GM12878 (cell line): Measurements from ENCODE around the gene TXNL4A. TPM values are rescaled to one million over a fixed set of nuclear protein-coding genes. Genes with fewer than 3 reads are reported as not detected.
A peak's percentile ranks its signal among the peaks of the same experiment; 100 is the strongest.

Experiments
- ASH2L ChIP-seq: fragments of 300-600, 200-600 bp; sonication (generic); IDR thresholded peaks from 2 replicates; pipeline ENCODE4 v1.6.1; 2017; ENCODE audit warnings: low read depth, mild to moderate bottlenecking, borderline replicate concordance
- BACH1 ChIP-seq: fragments of 450-650 bp; IDR thresholded peaks from 2 replicates; pipeline ENCODE4 v1.6.1; 2017; ENCODE audit warnings: mild to moderate bottlenecking, borderline replicate concordance
- BHLHE40 ChIP-seq, 2 experiments: fragments of 450-650 bp in 1 of 2; IDR thresholded peaks; 2 replicates each; pipeline ENCODE4 v1.6.1; 2011 to 2017; ENCODE audit warnings: low read depth in 2 of 2, borderline replicate concordance in 1 of 2, improper control_type of control experiment in 1 of 2, low read length in 1 of 2, mild to moderate bottlenecking in 1 of 2
- CBFB ChIP-seq: IDR thresholded peaks from 2 replicates; pipeline ENCODE4 v1.6.1; 2016; ENCODE audit warnings: antibody characterized with exemption, low read depth
- CEBPZ ChIP-seq: fragments of 150-350 bp; IDR thresholded peaks from 2 replicates; pipeline ENCODE4 v1.6.1; 2016; ENCODE audit warnings: low read depth, low read length
- CHD2 ChIP-seq: IDR thresholded peaks from 2 replicates; pipeline ENCODE4 v1.6.1; 2011; ENCODE audit warnings: low read depth, low read length, improper control_type of control experiment, borderline replicate concordance
- CREB1 ChIP-seq: IDR thresholded peaks from 2 replicates; pipeline ENCODE4 v1.6.1; 2012; ENCODE audit warnings: low read depth, mild to moderate bottlenecking, inconsistent platforms
- DPF2 ChIP-seq: fragments of 450-650 bp; IDR thresholded peaks from 2 replicates; pipeline ENCODE4 v1.6.1; 2017; ENCODE audit warnings: mild to moderate bottlenecking
- GATAD2B ChIP-seq: fragments of 450-650 bp; conservative IDR thresholded peaks from 2 replicates; pipeline ENCODE4 v1.6.1; 2017; ENCODE audit warnings: low read depth, mild to moderate bottlenecking, moderate library complexity
- HCFC1 ChIP-seq: fragments of 150-350 bp; IDR thresholded peaks from 2 replicates; pipeline ENCODE4 v1.6.1; 2014; ENCODE audit warnings: low read length
- IKZF2 ChIP-seq, 2 experiments: fragments of 450-650 bp; IDR thresholded peaks; 2 replicates each; pipeline ENCODE4 v1.6.1; 2017; ENCODE audit warnings: mild to moderate bottlenecking in 2 of 2, moderate library complexity in 2 of 2
- MEF2A ChIP-seq: IDR thresholded peaks from 2 replicates; pipeline ENCODE4 v1.6.1; 2011; ENCODE audit warnings: low read depth, mild to moderate bottlenecking, low read length, moderate library complexity; ENCODE audit not compliant: insufficient read depth
- MEF2B ChIP-seq: fragments of 450-650 bp; IDR thresholded peaks from 2 replicates; pipeline ENCODE4 v1.6.1; 2018; ENCODE audit warnings: mild to moderate bottlenecking, moderate library complexity; ENCODE audit not compliant: partially characterized antibody, poor library complexity, severe bottlenecking
- MXI1 ChIP-seq: fragments of 150-350 bp; IDR thresholded peaks from 2 replicates; pipeline ENCODE4 v1.6.1; 2011; ENCODE audit warnings: low read depth, mild to moderate bottlenecking, inconsistent platforms, low read length, improper control_type of control experiment
- NRF1 ChIP-seq: conservative IDR thresholded peaks from 2 replicates; pipeline ENCODE4 v1.6.1; 2011; ENCODE audit warnings: mild to moderate bottlenecking, low read depth, low read length, improper control_type of control experiment
- POLR2A ChIP-seq: IDR thresholded peaks from 2 replicates; pipeline ENCODE4 v1.6.1; 2011; ENCODE audit warnings: low read depth, mild to moderate bottlenecking, low read length
- RBBP5 ChIP-seq: fragments of 200-600 bp; sonication (generic); conservative IDR thresholded peaks from 2 replicates; pipeline ENCODE4 v1.6.1; 2016
- SMARCA5 ChIP-seq: fragments of 450-650 bp; IDR thresholded peaks from 2 replicates; pipeline ENCODE4 v1.6.1; 2017; ENCODE audit warnings: mild to moderate bottlenecking
- SRF ChIP-seq, 2 experiments: IDR thresholded peaks; 2 replicates each; pipeline ENCODE4 v1.6.1; 2011; ENCODE audit warnings: low read depth in 2 of 2, low read length in 2 of 2, mild to moderate bottlenecking in 1 of 2, moderate library complexity in 1 of 2
- STAT3 ChIP-seq: IDR thresholded peaks from 2 replicates; pipeline ENCODE4 v1.6.1; 2011; ENCODE audit warnings: low read depth, low read length, improper control_type of control experiment
- SUPT20H ChIP-seq: IDR thresholded peaks from 2 replicates; pipeline ENCODE4 v1.6.1; 2011; ENCODE audit warnings: low read depth, mild to moderate bottlenecking, low read length, moderate library complexity, borderline replicate concordance; ENCODE audit not compliant: control insufficient read depth
- TCF12 ChIP-seq: IDR thresholded peaks from 2 replicates; pipeline ENCODE4 v1.6.1; 2011; ENCODE audit warnings: low read depth, mild to moderate bottlenecking, low read length
- TCF3 ChIP-seq: IDR thresholded peaks from 2 replicates; pipeline ENCODE4 v1.6.1; 2012; ENCODE audit warnings: low read depth, mild to moderate bottlenecking, low read length, borderline replicate concordance; ENCODE audit not compliant: insufficient read depth
- USF2 ChIP-seq: IDR thresholded peaks from 2 replicates; pipeline ENCODE4 v1.6.1; 2011; ENCODE audit warnings: low read depth, low read length, improper control_type of control experiment, borderline replicate concordance
- ZNF207 ChIP-seq: fragments of 450-650 bp; IDR thresholded peaks from 2 replicates; pipeline ENCODE4 v1.6.1; 2014; ENCODE audit warnings: antibody characterized with exemption, mild to moderate bottlenecking, borderline replicate concordance
- ZNF217 ChIP-seq: fragments of 450-650 bp; IDR thresholded peaks from 2 replicates; pipeline ENCODE4 v1.6.1; 2017; ENCODE audit warnings: antibody characterized with exemption, mild to moderate bottlenecking
- polyA plus RNA-seq, 11 experiments: library from polyadenylated mRNA; depleted of rRNA in 4 of 11; unstranded in 6 of 11; stranded (reverse) in 5 of 11; fragments of >200 nt; fragmentation: Nextera tagmentation in 4 of 11; fragmentation: Illumina TruSeq in 1 of 11; extraction: Ambion mirVana in 4 of 11; extraction: Trizol in 1 of 11; gene quantifications; 1 replicate in 1 of 11; 2 replicates in 10 of 11; pipeline versions ENCODE4 v1.2.1 to v1.2.3, GENCODE V29; 2011 to 2016; ENCODE audit warnings: inconsistent platforms in 2 of 11, missing spikeins in 2 of 11, low read depth in 1 of 11
- total RNA-seq, 4 experiments: library from RNA; depleted of rRNA in 3 of 4; stranded (reverse); fragments of >200 nt in 3 of 4; fragmentation: Illumina TruSeq in 1 of 4; extraction: Trizol in 1 of 4; gene quantifications; 2 replicates each; pipeline versions ENCODE4 v1.2.1 to v1.2.3, GENCODE V29; 2013 to 2021

The TXNL4A gene
- total and polyA plus RNA-seq, 10 of the 15 experiments (the other 5 are each of a cell fraction or from before 2014, with no cell fraction given), result 38.4 to 329 (median 128) TPM

GRCh38 chr18:80034068-80034851, 45.9 kb upstream of the TXNL4A start, which contains the start of gene RBFA (continued):
- TF ChIP-seq CEBPZ (no peak), HCFC1 (peak; percentile 55), ASH2L (peak; percentile 74; the same call in 1 of the 2 replicates), CHD2 (0 out of 2 replicates have a peak, but pooled peaks have one; percentile 36), STAT3 (no peak), ZNF207 (peak; percentile 66; the same call in 1 of the 2 replicates), IKZF2 (IDR thresholded peaks at IDR 0.05) (peak; percentile 60 to 68), USF2 (no peak), NRF1 (peak; percentile 64), ZNF217 (0 out of 2 replicates have a peak, but pooled peaks have one; percentile 34), BHLHE40 (IDR thresholded peaks at IDR 0.05; ENCODE audit: borderline replicate concordance in 1 of 2, low read depth in 2 of 2, low read length in 1 of 2) (peak in 1 of 2 experiments; percentile 59; a peak in 2 of 4 replicates), SMARCA5 (peak; percentile 71; the same call in 1 of the 2 replicates), RBBP5 (0 out of 2 replicates have a peak, but pooled peaks have one; percentile 72), SRF (IDR thresholded peaks at IDR 0.05; ENCODE audit: low read depth in 2 of 2, low read length in 2 of 2) (0 out of 4 replicates have a peak, but pooled peaks of 1 of the 2 experiments have one; percentile 35), SUPT20H (no peak), DPF2 (peak; percentile 83), CREB1 (peak; percentile 73), TCF3 (no peak), CBFB (0 out of 2 replicates have a peak, but pooled peaks have one; percentile 55), POLR2A (peak; percentile 85), MXI1 (peak; percentile 97), MEF2B (peak; percentile 98), TCF12 (no peak), BACH1 (peak; percentile 68; the same call in 1 of the 2 replicates), GATAD2B (peak; percentile 91), MEF2A (no peak)
